Stimulated activated CD4-positive, alpha-beta T cell treated with anti-CD3 and anti-CD28 coated beads, Interleukin-12 subunit alpha, Interleukin-12 subunit beta, amount 100 ng/mL, for 48 hours (primary cell): Measurements from ENCODE around the gene CD19.
"Not testable (repeated sequence)": the region's sequence is repeated elsewhere in the genome, so short reads cannot be mapped to it uniquely, and the experiment has no call there.

Experiments
- DNase-seq, 3 donors: peaks; one replicate each; pipeline ENCODE4 v3.0.0-alpha.2; 2020; ENCODE audit warnings: low read depth in 2 of 3, low spot score in 1 of 3

CD19 gene

GRCh38 chr16:28905800-28906372, 25.9 kb upstream of the CD19 start:
- no peak for DNase-seq

GRCh38 chr16:28910086-28911031, 21.4 kb upstream of the CD19 start:
- DNase-seq = no peak

GRCh38 chr16:28912558-28912957, 19.2 kb upstream of the CD19 start:
- no peak for DNase-seq

GRCh38 chr16:28913946-28914724, 17.6 kb upstream of the CD19 start:
- DNase-seq = no peak

GRCh38 chr16:28915181-28915580, 16.6 kb upstream of the CD19 start:
- no peak for DNase-seq

- DNase-seq = no peak
These were observed 14.7 kb upstream of the CD19 start for GRCh38 chr16:28917095-28917494.

- no peak for DNase-seq
These were observed 13.1 kb upstream of the CD19 start for GRCh38 chr16:28918698-28919097.

- no peak for DNase-seq
These were observed 8.6 kb upstream of the CD19 start for GRCh38 chr16:28923231-28923587.

GRCh38 chr16:28923652-28924398, 7.9 kb upstream of the CD19 start:
- DNase-seq = no peak

- no peak for DNase-seq
These were observed 7.4 kb upstream of the CD19 start for GRCh38 chr16:28924399-28924761.

- DNase-seq = peak; percentile 95 to 99 (median 95)
These were observed 6.9 kb upstream of the CD19 start, which contains the start of gene RABEP2 for GRCh38 chr16:28924762-28925385. Gene RABEP2, minus strand, starts transcription at chr16:28925238. Its CDS starts 75 bp downstream, at chr16:28925163.

GRCh38 chr16:28925386-28926228, 6.2 kb upstream of the CD19 start:
- DNase-seq = peak; percentile 73 to 78 (median 74)

GRCh38 chr16:28926284-28926683, 5.5 kb upstream of the CD19 start:
- DNase-seq = not testable (repeated sequence)

GRCh38 chr16:28927815-28928214, 4.0 kb upstream of the CD19 start:
- DNase-seq = no peak

GRCh38 chr16:28930203-28930602, 1.6 kb upstream of the CD19 start:
- no peak for DNase-seq

- no peak for DNase-seq
These were observed 1.1 kb upstream of the CD19 start for GRCh38 chr16:28930652-28931051.

- DNase-seq = no peak
These were observed 769 bp downstream of the CD19 start for GRCh38 chr16:28932339-28933141.

- no peak for DNase-seq
These were observed 1.4 kb downstream of the CD19 start for GRCh38 chr16:28933171-28933570.

- DNase-seq = no peak
These were observed 3.6 kb downstream of the CD19 start for GRCh38 chr16:28935346-28935745.
